ENCODE results near the gene AUTS2. TPM values are rescaled to one million over a fixed set of nuclear protein-coding genes. Genes with fewer than 3 reads are reported as not detected.
A peak's percentile ranks its signal among the peaks of the same experiment; 100 is the strongest.

The AUTS2 gene
- total and polyA plus RNA-seq, 5 donors: 7.0 to 15.4 (median 10.6) TPM

- intact Hi-C loops (cut with DNase I): no loop called here
- no peak overlapping the region for H3K27ac ChIP-seq (ENCODE audit: low read length)
- no peak for DNase-seq
- 55% methylated on average over 4 of the region's 4 CpGs for WGBS
- ATAC-seq: no peak
- no peaks in the 10 kb centered on the region for H3K27me3 ChIP-seq (ENCODE audit: control insufficient read depth, insufficient read depth)
- no peak overlapping the region for H3K4me3 ChIP-seq (ENCODE audit: low read length)
- no peaks in the 10 kb centered on the region for H3K4me1 ChIP-seq (ENCODE audit: control insufficient read depth, insufficient read depth, low read length)
- no peaks in the 10 kb centered on the region for H3K9me3 ChIP-seq (ENCODE audit: control insufficient read depth, low read length)
These were observed 967.6 kb downstream of the AUTS2 start for GRCh38 chr7:70565721-70566370.

DNA sequence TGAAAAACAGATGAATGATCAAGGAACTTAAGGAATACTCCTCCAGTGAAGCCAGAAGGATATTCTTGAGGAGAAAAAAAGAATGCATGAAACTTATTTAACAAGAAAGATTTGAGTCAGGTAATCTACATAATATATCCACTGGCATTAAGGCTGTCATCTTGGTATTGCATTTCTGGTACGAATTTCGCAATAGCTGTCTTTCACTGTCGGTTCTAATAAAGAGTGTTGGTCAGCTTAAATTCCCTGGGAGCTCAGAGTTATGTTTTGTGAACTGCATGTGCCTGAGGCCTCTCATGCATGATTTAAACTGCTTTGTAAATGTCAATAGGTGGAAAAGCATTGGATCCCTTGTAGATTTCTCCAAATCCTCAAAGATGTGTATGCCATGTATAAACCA is 968.4 kb downstream of the AUTS2 start:
- no peaks in the 10 kb centered on the region for H3K4me1 ChIP-seq (ENCODE audit: control insufficient read depth, insufficient read depth, low read length)
- H3K9me3 ChIP-seq (ENCODE audit: control insufficient read depth, low read length): no peaks in the 10 kb centered on the region
- 78% methylated on average over 3 of the region's 3 CpGs for WGBS
- no peaks in the 10 kb centered on the region for H3K27me3 ChIP-seq (ENCODE audit: control insufficient read depth, insufficient read depth)
- ATAC-seq (no peak), DNase-seq (no peak)
- intact Hi-C loops (cut with DNase I): no loop called here
- H3K4me3 ChIP-seq (ENCODE audit: low read length): no peak overlapping the region
- no peak overlapping the region for H3K27ac ChIP-seq (ENCODE audit: low read length)

DNA sequence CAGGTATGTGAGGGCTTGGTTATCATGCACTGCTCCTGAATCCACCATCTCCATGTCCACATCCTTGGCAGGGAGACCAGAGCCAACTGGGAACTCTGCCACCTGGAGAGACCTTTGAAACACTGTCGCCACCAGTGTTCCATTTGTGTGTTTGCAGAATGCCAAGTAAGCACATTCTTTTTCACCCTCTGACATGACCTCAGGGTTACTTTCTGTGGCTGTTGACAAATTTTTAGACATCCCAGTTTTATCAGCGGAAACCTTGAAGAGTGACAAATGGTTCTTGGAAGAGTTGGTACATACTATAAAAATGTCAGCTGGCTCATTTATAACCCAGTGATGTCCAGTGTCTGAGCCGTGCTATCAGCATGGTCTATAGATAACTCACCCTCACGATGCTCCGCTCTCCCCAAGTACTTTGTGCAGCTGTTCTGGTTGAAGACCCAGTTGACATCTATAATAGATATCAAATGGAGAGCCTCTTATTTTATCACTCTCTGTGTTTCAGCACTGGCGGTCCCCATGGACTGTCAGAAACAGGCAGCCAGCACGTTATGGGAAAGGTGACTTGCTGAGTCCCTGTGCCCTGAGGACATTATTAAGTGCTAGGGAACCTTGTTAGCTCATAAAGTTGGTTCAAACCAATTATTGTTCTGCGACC is 970.5 kb downstream of the AUTS2 start:
- Histone ChIP-seq H3K27ac (ENCODE audit: low read length) (peak overlapping the region; percentile 76), H3K4me1 (ENCODE audit: control insufficient read depth, insufficient read depth, low read length) (no peaks in the 10 kb centered on the region), H3K27me3 (ENCODE audit: control insufficient read depth, insufficient read depth) (no peaks in the 10 kb centered on the region), H3K9me3 (ENCODE audit: control insufficient read depth, low read length) (no peaks in the 10 kb centered on the region), H3K4me3 (ENCODE audit: low read length) (no peak overlapping the region)
- DNase-seq (peak in 2 of 3 donors; percentile 50 to 70), ATAC-seq (peak; percentile 83 to 93)
- intact Hi-C loops (cut with DNase I): no loop called here
- WGBS: 52% methylated on average over 8 of the region's 8 CpGs

DNA sequence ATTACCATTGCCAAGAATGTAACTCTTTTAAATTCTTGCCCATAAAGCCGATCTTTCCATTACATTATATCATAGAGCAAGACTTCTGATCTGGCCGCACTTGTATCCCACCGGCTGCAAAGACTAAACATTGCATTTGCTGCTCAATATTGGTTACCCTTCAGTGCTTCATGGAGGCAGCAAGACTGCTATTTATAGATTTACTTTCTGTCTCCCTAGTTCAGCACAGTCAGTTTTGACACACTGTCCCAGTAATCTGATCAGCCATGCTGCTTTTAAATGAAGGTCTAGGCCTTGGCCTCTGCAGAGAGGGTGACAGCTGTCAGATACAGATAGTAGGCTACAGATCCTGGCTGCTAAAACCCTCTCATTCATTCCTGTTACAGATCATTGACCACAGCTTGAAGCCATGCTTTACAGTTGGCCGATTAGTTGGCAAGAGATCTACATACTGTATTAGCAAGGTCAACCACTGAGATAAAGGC is 971.1 kb downstream of the AUTS2 start:
- Histone ChIP-seq H3K27ac (ENCODE audit: low read length) (peak overlapping the region; percentile 70), H3K4me1 (ENCODE audit: control insufficient read depth, insufficient read depth, low read length) (no peaks in the 10 kb centered on the region), H3K27me3 (ENCODE audit: control insufficient read depth, insufficient read depth) (no peaks in the 10 kb centered on the region), H3K9me3 (ENCODE audit: control insufficient read depth, low read length) (no peaks in the 10 kb centered on the region), H3K4me3 (ENCODE audit: low read length) (no peak overlapping the region)
- DNase-seq (no peak), ATAC-seq (peak; percentile 46 to 78)
- 48% methylated on average over 4 of the region's 4 CpGs for WGBS
- intact Hi-C loops (cut with DNase I): no loop called here

DNA sequence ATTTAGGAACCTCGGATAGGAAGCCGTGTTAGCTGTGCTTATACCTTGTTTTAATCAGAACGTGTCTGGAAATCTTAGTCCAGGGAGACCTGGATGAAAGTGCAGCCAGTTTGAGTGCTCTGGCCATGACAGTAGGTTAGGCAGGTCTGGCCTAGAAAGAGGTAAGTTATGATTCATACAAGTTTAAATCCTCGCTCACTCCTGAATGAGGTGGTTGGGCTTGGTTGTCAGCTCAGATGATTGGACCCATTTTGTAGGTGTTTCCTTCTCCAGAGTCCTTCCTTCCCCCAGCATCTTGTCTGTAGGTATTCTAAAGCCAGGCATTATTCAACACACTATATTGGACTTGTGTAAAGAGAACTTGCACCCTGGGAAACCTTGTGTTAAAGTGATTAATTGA is 971.8 kb downstream of the AUTS2 start:
- ATAC-seq (no peak), DNase-seq (no peak)
- H3K27ac ChIP-seq (ENCODE audit: low read length): peak overlapping the region; percentile 23
- H3K4me3 ChIP-seq (ENCODE audit: low read length): no peak overlapping the region
- H3K27me3 ChIP-seq (ENCODE audit: control insufficient read depth, insufficient read depth): no peaks in the 10 kb centered on the region
- no peaks in the 10 kb centered on the region for H3K4me1 ChIP-seq (ENCODE audit: control insufficient read depth, insufficient read depth, low read length)
- no peaks in the 10 kb centered on the region for H3K9me3 ChIP-seq (ENCODE audit: control insufficient read depth, low read length)
- intact Hi-C loops (cut with DNase I): no loop called here
- 82% methylated on average over 4 of the region's 4 CpGs for WGBS

GRCh38 chr7:70570961-70571360 is 972.7 kb downstream of the AUTS2 start:
- WGBS: 96% methylated on average over 3 of the region's 3 CpGs
- Histone ChIP-seq H3K4me1 (ENCODE audit: control insufficient read depth, insufficient read depth, low read length) (no peaks in the 10 kb centered on the region), H3K9me3 (ENCODE audit: control insufficient read depth, low read length) (no peaks in the 10 kb centered on the region), H3K27ac (ENCODE audit: low read length) (no peak overlapping the region), H3K4me3 (ENCODE audit: low read length) (no peak overlapping the region), H3K27me3 (ENCODE audit: control insufficient read depth, insufficient read depth) (no peaks in the 10 kb centered on the region)
- intact Hi-C loops (cut with DNase I): no loop called here
- DNase-seq (no peak), ATAC-seq (no peak)

- DNase-seq (peak in 1 of 3 donors; percentile 5), ATAC-seq (no peak)
- Histone ChIP-seq H3K27ac (ENCODE audit: low read length) (no peak overlapping the region), H3K9me3 (ENCODE audit: control insufficient read depth, low read length) (no peaks in the 10 kb centered on the region), H3K4me3 (ENCODE audit: low read length) (no peak overlapping the region), H3K27me3 (ENCODE audit: control insufficient read depth, insufficient read depth) (no peaks in the 10 kb centered on the region), H3K4me1 (ENCODE audit: control insufficient read depth, insufficient read depth, low read length) (no peaks in the 10 kb centered on the region)
- 96% methylated on average over 5 of the region's 5 CpGs for WGBS
- intact Hi-C loops (cut with DNase I): no loop called here
These were observed 973.2 kb downstream of the AUTS2 start for GRCh38 chr7:70571403-70571934.

GRCh38 chr7:70571961-70572360 is 973.7 kb downstream of the AUTS2 start:
- H3K4me1 ChIP-seq (ENCODE audit: control insufficient read depth, insufficient read depth, low read length): no peaks in the 10 kb centered on the region
- WGBS: 80% methylated on average over 10 of the region's 10 CpGs
- no peaks in the 10 kb centered on the region for H3K9me3 ChIP-seq (ENCODE audit: control insufficient read depth, low read length)
- H3K4me3 ChIP-seq (ENCODE audit: low read length): no peak overlapping the region
- peak in 2 of 3 donors; percentile 63 to 71 for DNase-seq
- H3K27me3 ChIP-seq (ENCODE audit: control insufficient read depth, insufficient read depth): no peaks in the 10 kb centered on the region
- no peak for ATAC-seq
- intact Hi-C loops (cut with DNase I): no loop called here
- H3K27ac ChIP-seq (ENCODE audit: low read length): no peak overlapping the region

GRCh38 chr7:70572571-70572970 is 974.3 kb downstream of the AUTS2 start:
- H3K9me3 ChIP-seq (ENCODE audit: control insufficient read depth, low read length): no peaks in the 10 kb centered on the region
- 93% methylated on average over 6 of the region's 6 CpGs for WGBS
- H3K27ac ChIP-seq (ENCODE audit: low read length): no peak overlapping the region
- H3K4me3 ChIP-seq (ENCODE audit: low read length): no peak overlapping the region
- H3K4me1 ChIP-seq (ENCODE audit: control insufficient read depth, insufficient read depth, low read length): no peaks in the 10 kb centered on the region
- DNase-seq (no peak), ATAC-seq (no peak)
- no peaks in the 10 kb centered on the region for H3K27me3 ChIP-seq (ENCODE audit: control insufficient read depth, insufficient read depth)
- intact Hi-C loops (cut with DNase I): no loop called here

DNA sequence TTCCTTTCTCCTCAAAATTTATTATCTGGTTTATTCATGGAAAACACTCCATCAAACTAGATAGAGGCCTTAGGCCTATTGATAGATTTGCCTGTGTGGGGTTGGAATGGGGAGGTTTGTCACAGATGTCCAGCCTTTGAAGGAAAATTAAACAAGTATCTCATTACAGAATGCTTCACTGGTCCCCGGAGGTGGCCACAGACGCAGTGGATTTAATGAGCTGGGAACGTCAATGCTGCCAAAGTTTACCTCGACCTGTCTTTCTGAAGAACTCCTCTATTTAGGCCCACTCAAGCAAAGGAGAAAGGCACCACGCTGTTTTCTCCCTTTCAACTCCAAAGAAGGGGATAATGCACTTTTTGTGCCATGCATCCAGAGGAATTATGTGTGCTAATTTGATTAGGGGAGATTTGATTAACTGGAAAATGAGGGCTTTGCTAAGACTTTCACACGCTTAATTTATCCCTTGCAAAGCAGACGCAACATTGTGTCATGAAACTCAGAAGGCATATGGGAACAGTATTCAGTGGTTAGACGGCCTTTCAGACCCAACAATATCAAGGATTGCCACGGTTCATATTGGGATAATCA is 974.9 kb downstream of the AUTS2 start:
- Histone ChIP-seq H3K4me1 (ENCODE audit: control insufficient read depth, insufficient read depth, low read length) (no peaks in the 10 kb centered on the region), H3K4me3 (ENCODE audit: low read length) (no peak overlapping the region), H3K9me3 (ENCODE audit: control insufficient read depth, low read length) (no peaks in the 10 kb centered on the region), H3K27ac (ENCODE audit: low read length) (no peak overlapping the region), H3K27me3 (ENCODE audit: control insufficient read depth, insufficient read depth) (no peaks in the 10 kb centered on the region)
- peak in 1 of 3 donors; percentile 5 for DNase-seq
- 93% methylated on average over 9 of the region's 9 CpGs for WGBS
- no peak for ATAC-seq
- intact Hi-C loops (cut with DNase I): no loop called here

DNA sequence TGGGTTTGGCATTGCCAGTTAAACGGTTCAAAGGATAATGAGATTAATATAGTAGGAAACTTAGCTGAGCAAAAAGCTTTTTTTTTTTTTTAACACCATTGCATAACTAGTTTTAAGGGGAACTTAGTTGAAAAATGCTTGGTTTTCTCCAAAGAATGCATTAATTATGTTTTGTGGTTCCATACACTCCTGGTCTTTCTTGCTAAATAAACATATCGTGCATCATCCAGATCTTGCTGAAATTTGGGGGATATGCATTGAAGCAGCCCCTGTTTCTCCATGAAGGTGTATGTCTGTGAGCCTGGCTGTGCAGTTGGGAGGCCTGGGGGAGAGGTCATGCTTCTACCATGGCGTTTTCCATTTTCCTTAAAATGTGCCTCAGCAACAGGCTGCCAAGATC is 975.4 kb downstream of the AUTS2 start:
- Histone ChIP-seq H3K9me3 (ENCODE audit: control insufficient read depth, low read length) (no peaks in the 10 kb centered on the region), H3K4me3 (ENCODE audit: low read length) (no peak overlapping the region), H3K27ac (ENCODE audit: low read length) (no peak overlapping the region), H3K27me3 (ENCODE audit: control insufficient read depth, insufficient read depth) (no peaks in the 10 kb centered on the region), H3K4me1 (ENCODE audit: control insufficient read depth, insufficient read depth, low read length) (no peaks in the 10 kb centered on the region)
- peak in 1 of 3 donors; percentile 1 for DNase-seq
- ATAC-seq: no peak
- 92% methylated on average over 3 of the region's 3 CpGs for WGBS
- intact Hi-C loops (cut with DNase I): no loop called here

Measured in right cardiac atrium (tissue), 5 donors.